IPS-18a (cell line): Measurements from ENCODE around the gene SRSF7.
"Not testable (repeated sequence)": the region's sequence is repeated elsewhere in the genome, so short reads cannot be mapped to it uniquely, and the experiment has no call there.

ENCODE experiments used
- H3K27ac ChIP-seq: one replicate; pipeline ENCODE4 v1.5.1; 2013; ENCODE audit warnings: low read length
- H3K27me3 ChIP-seq: one replicate; pipeline ENCODE4 v1.6.1; 2013; ENCODE audit warnings: mild to moderate bottlenecking, low read length; ENCODE audit not compliant: control insufficient read depth, insufficient read depth
- H3K36me3 ChIP-seq: one replicate; pipeline ENCODE4 v1.6.1; 2013; ENCODE audit warnings: low read depth, low read length; ENCODE audit not compliant: control insufficient read depth
- H3K4me1 ChIP-seq: one replicate; pipeline ENCODE4 v1.6.1; 2013; ENCODE audit warnings: low read depth, low read length; ENCODE audit not compliant: control insufficient read depth
- H3K4me3 ChIP-seq: one replicate; pipeline ENCODE4 v1.5.1; 2013; ENCODE audit warnings: low read length
- H3K9ac ChIP-seq: one replicate; pipeline ENCODE4 v1.6.1; 2013; ENCODE audit warnings: mild to moderate bottlenecking, low read length, moderate library complexity
- H3K9me3 ChIP-seq: one replicate; pipeline ENCODE4 v1.6.1; 2013; ENCODE audit warnings: low read depth, low read length; ENCODE audit not compliant: control insufficient read depth

Gene SRSF7

GRCh38 chr2:38740851-38741731 lies 10.1 kb downstream of the SRSF7 start:
- Histone ChIP-seq H3K27ac (no peak overlapping the region), H3K36me3 (peaks cover 39% of the 10 kb centered on the region)

GRCh38 chr2:38739524-38739923 lies 11.6 kb downstream of the SRSF7 start:
- peaks cover 23% of the 10 kb centered on the region for H3K36me3 ChIP-seq
- H3K27ac ChIP-seq = no peak overlapping the region

More at GRCh38 chr2:38740851-38741731, 10.1 kb downstream of the SRSF7 start:
- Histone ChIP-seq H3K4me3 (no peak overlapping the region), H3K4me1 (peaks cover 4% of the 10 kb centered on the region), H3K9me3 (no peaks in the 10 kb centered on the region), H3K9ac (no peak overlapping the region), H3K27me3 (no peaks in the 10 kb centered on the region)

GRCh38 chr2:38737925-38738324 lies 13.2 kb downstream of the SRSF7 start:
- H3K9ac ChIP-seq = no peak overlapping the region
- H3K9me3 ChIP-seq = no peaks in the 10 kb centered on the region
- H3K27me3 ChIP-seq = no peaks in the 10 kb centered on the region
- no peak overlapping the region for H3K27ac ChIP-seq
- H3K36me3 ChIP-seq = peaks cover 7% of the 10 kb centered on the region
- H3K4me3 ChIP-seq = no peak overlapping the region
- H3K4me1 ChIP-seq = peaks cover 4% of the 10 kb centered on the region

More at GRCh38 chr2:38739524-38739923, 11.6 kb downstream of the SRSF7 start:
- no peak overlapping the region for H3K9ac ChIP-seq
- peaks cover 4% of the 10 kb centered on the region for H3K4me1 ChIP-seq
- no peaks in the 10 kb centered on the region for H3K27me3 ChIP-seq
- H3K4me3 ChIP-seq = no peak overlapping the region
- no peaks in the 10 kb centered on the region for H3K9me3 ChIP-seq

GRCh38 chr2:38737000-38737698 lies 14.0 kb downstream of the SRSF7 start:
- not testable (repeated sequence) for H3K27ac ChIP-seq, H3K4me1 ChIP-seq, H3K9ac ChIP-seq, H3K36me3 ChIP-seq, H3K9me3 ChIP-seq, H3K4me3 ChIP-seq, H3K27me3 ChIP-seq

- Histone ChIP-seq H3K4me1 (peaks cover 4% of the 10 kb centered on the region), H3K9ac (no peak overlapping the region), H3K9me3 (no peaks in the 10 kb centered on the region), H3K27me3 (no peaks in the 10 kb centered on the region), H3K27ac (no peak overlapping the region), H3K4me3 (no peak overlapping the region), H3K36me3 (peaks cover 4% of the 10 kb centered on the region)
Measured at GRCh38 chr2:38735999-38736320, 15.2 kb downstream of the SRSF7 start.

- Histone ChIP-seq H3K36me3 (peaks cover 4% of the 10 kb centered on the region), H3K27me3 (no peaks in the 10 kb centered on the region), H3K27ac (no peak overlapping the region), H3K9me3 (no peaks in the 10 kb centered on the region), H3K4me3 (no peak overlapping the region), H3K4me1 (peaks cover 4% of the 10 kb centered on the region), H3K9ac (no peak overlapping the region)
Measured at GRCh38 chr2:38734299-38735058, 16.7 kb downstream of the SRSF7 start.

- peaks cover 4% of the 10 kb centered on the region for H3K4me1 ChIP-seq
- H3K4me3 ChIP-seq = no peak overlapping the region
- H3K27me3 ChIP-seq = no peaks in the 10 kb centered on the region
- no peaks in the 10 kb centered on the region for H3K36me3 ChIP-seq
- H3K9ac ChIP-seq = no peak overlapping the region
- H3K27ac ChIP-seq = no peak overlapping the region
- H3K9me3 ChIP-seq = no peaks in the 10 kb centered on the region
Measured at GRCh38 chr2:38733300-38733971, 17.7 kb downstream of the SRSF7 start.

GRCh38 chr2:38731684-38732221 lies 19.4 kb downstream of the SRSF7 start:
- Histone ChIP-seq H3K9ac (no peak overlapping the region), H3K9me3 (no peaks in the 10 kb centered on the region), H3K36me3 (no peaks in the 10 kb centered on the region), H3K4me3 (no peak overlapping the region), H3K27me3 (no peaks in the 10 kb centered on the region), H3K27ac (no peak overlapping the region), H3K4me1 (no peaks in the 10 kb centered on the region)

GRCh38 chr2:38731090-38731489 lies 20.1 kb downstream of the SRSF7 start:
- H3K9me3 ChIP-seq = no peaks in the 10 kb centered on the region
- H3K27ac ChIP-seq = no peak overlapping the region
- H3K36me3 ChIP-seq = no peaks in the 10 kb centered on the region
- no peak overlapping the region for H3K9ac ChIP-seq
- H3K27me3 ChIP-seq = no peaks in the 10 kb centered on the region
- H3K4me3 ChIP-seq = no peak overlapping the region
- no peaks in the 10 kb centered on the region for H3K4me1 ChIP-seq

GRCh38 chr2:38728694-38729093 lies 22.5 kb downstream of the SRSF7 start:
- H3K27ac ChIP-seq = no peak overlapping the region
- H3K9me3 ChIP-seq = no peaks in the 10 kb centered on the region
- no peaks in the 10 kb centered on the region for H3K4me1 ChIP-seq
- no peaks in the 10 kb centered on the region for H3K36me3 ChIP-seq
- H3K9ac ChIP-seq = no peak overlapping the region
- H3K4me3 ChIP-seq = no peak overlapping the region
- H3K27me3 ChIP-seq = no peaks in the 10 kb centered on the region

GRCh38 chr2:38727661-38728060 lies 23.5 kb downstream of the SRSF7 start:
- Histone ChIP-seq H3K4me1 (no peaks in the 10 kb centered on the region), H3K27me3 (no peaks in the 10 kb centered on the region), H3K36me3 (no peaks in the 10 kb centered on the region), H3K9me3 (no peaks in the 10 kb centered on the region), H3K27ac (no peak overlapping the region), H3K9ac (no peak overlapping the region), H3K4me3 (no peak overlapping the region)
